HCT116 (cell line): ENCODE data around the gene FAM43B. TPM values are rescaled to one million over a fixed set of nuclear protein-coding genes. Genes with fewer than 3 reads are reported as not detected.
"Not testable (repeated sequence)": the region's sequence is repeated elsewhere in the genome, so short reads cannot be mapped to it uniquely, and the experiment has no call there.

Experiments used
- ATAC-seq: fragments of 200-7000 bp; cut with Tn5 transposase; 2 replicates; pipeline ENCODE4 v1.9.1; 2020; ENCODE audit warnings: mild to moderate bottlenecking, moderate library complexity
- BruUV-seq: library from RNA; stranded (reverse); fragments of 400-500 nt; replicated peaks from 2 replicates; lab custom pipeline; 2021; lab: Mats Ljungman, UMichigan
- CTCF ChIA-PET: fragments of 300-600 bp; sonication (Branson Sonifier 250); formaldehyde crosslinking; loops from one replicate; lab custom pipeline; 2021; ENCODE audit warnings: antibody characterized with exemption; lab: Charles Lee
- POLR2A ChIA-PET: fragments of 300-600, 350-600 bp; sonication (Branson Sonifier 250); formaldehyde crosslinking; loops from one replicate; lab custom pipeline; 2021; ENCODE audit warnings: antibody characterized with exemption; lab: Charles Lee
- RAD21 ChIA-PET, 2 experiments: fragments of 300-600 bp; sonication (Branson Sonifier 250); formaldehyde crosslinking; loops; one replicate each; lab custom pipeline; 2023; ENCODE audit warnings: low total read pairs in 2 of 2; ENCODE audit not compliant: uncharacterized antibody in 2 of 2, unreplicated experiment in 2 of 2, low non-redundant PET in 1 of 2; lab: Charles Lee
- DNase-seq: peaks from one replicate; pipeline ENCODE4 v3.0.0-alpha.2; 2010; ENCODE audit warnings: low read depth, low spot score
- H2AFZ ChIP-seq: fragments of 200-600 bp; shearing (Covaris generic), sonication (generic); 2 replicates; pipeline ENCODE4 v1.6.1; 2017; ENCODE audit warnings: low read depth, mixed run types, mixed read lengths, antibody characterized with exemption, low read length; ENCODE audit not compliant: poor library complexity, severe bottlenecking
- H3K27ac ChIP-seq: 2 replicates; pipeline ENCODE4 v1.5.1; 2012; ENCODE audit warnings: low read depth, low read length
- H3K27me3 ChIP-seq: fragments of 200-600 bp; sonication (generic); 2 replicates; pipeline ENCODE4 v1.6.1; 2016; ENCODE audit warnings: mixed run types, low read length, mixed read lengths; ENCODE audit not compliant: insufficient read depth
- H3K36me3 ChIP-seq, 2 experiments: fragments of 200-500 bp in 1 of 2; fragments of 200-600 bp in 1 of 2; sonication (Bioruptor generic) in 1 of 2; sonication (generic) in 1 of 2; 2 replicates each; pipeline versions ENCODE4 v1.5.1 to v1.6.1; 2014 to 2016; ENCODE audit warnings: low read length in 2 of 2, inconsistent platforms in 1 of 2, mixed read lengths in 1 of 2, mixed run types in 1 of 2; ENCODE audit not compliant: insufficient read depth in 2 of 2, control insufficient read depth in 1 of 2
- H3K4me1 ChIP-seq, 2 experiments: fragments of 200-600 bp in 1 of 2; sonication (generic) in 1 of 2; 2 replicates each; pipeline versions ENCODE4 v1.5.1 to v1.6.1; 2012 to 2017; ENCODE audit warnings: low read length in 2 of 2, inconsistent platforms in 1 of 2, mild to moderate bottlenecking in 1 of 2, mixed read lengths in 1 of 2, mixed run types in 1 of 2, moderate library complexity in 1 of 2; ENCODE audit not compliant: insufficient read depth in 2 of 2, control insufficient read depth in 1 of 2
- H3K4me2 ChIP-seq: fragments of 200-600 bp; sonication (generic); 2 replicates; pipeline ENCODE4 v1.6.1; 2017; ENCODE audit warnings: mixed run types, low read length, mixed read lengths
- H3K4me3 ChIP-seq, 2 experiments: fragments of 200-600 bp in 1 of 2; sonication (generic) in 1 of 2; replicated peaks in 1 of 2; 2 replicates each; pipeline ENCODE4 v1.5.1; 2011 to 2016; ENCODE audit warnings: low read length in 2 of 2, control low read depth in 1 of 2, low read depth in 1 of 2, mild to moderate bottlenecking in 1 of 2, mixed read lengths in 1 of 2, mixed run types in 1 of 2
- H3K79me2 ChIP-seq: fragments of 200-600 bp; sonication (generic); 2 replicates; pipeline ENCODE4 v1.6.1; 2017; ENCODE audit warnings: mild to moderate bottlenecking, mixed run types, low read length, moderate library complexity, mixed read lengths; ENCODE audit not compliant: insufficient read depth
- H3K9ac ChIP-seq: fragments of 200-600 bp; sonication (generic); 2 replicates; pipeline ENCODE4 v1.6.1; 2016; ENCODE audit warnings: low read length, mixed read lengths
- H3K9me2 ChIP-seq: fragments of 200-600 bp; sonication (generic), shearing (Covaris generic); 2 replicates; pipeline ENCODE4 v1.6.1; 2017; ENCODE audit warnings: mixed run types, mild to moderate bottlenecking, moderate library complexity; ENCODE audit not compliant: insufficient read depth
- H3K9me3 ChIP-seq, 2 experiments: fragments of 200-500 bp in 1 of 2; fragments of 200-600 bp in 1 of 2; sonication (Bioruptor generic) in 1 of 2; sonication (generic) in 1 of 2; 2 replicates each; pipeline ENCODE4 v1.6.1; 2014 to 2017; ENCODE audit warnings: low read length in 2 of 2, mixed read lengths in 2 of 2, inconsistent platforms in 1 of 2, low read depth in 1 of 2, mild to moderate bottlenecking in 1 of 2, mixed run types in 1 of 2, moderate library complexity in 1 of 2; ENCODE audit not compliant: control insufficient read depth in 1 of 2, insufficient read depth in 1 of 2
- H4K20me1 ChIP-seq: fragments of 200-600 bp; sonication (generic), shearing (Covaris generic); 2 replicates; pipeline ENCODE4 v1.6.1; 2017; ENCODE audit warnings: mixed run types, mild to moderate bottlenecking, moderate library complexity; ENCODE audit not compliant: insufficient read depth
- CEBPB ChIP-seq: IDR thresholded peaks from 2 replicates; pipeline ENCODE4 v1.6.1; 2012; ENCODE audit warnings: low read depth
- EGR1 ChIP-seq: IDR thresholded peaks from 2 replicates; pipeline ENCODE4 v1.6.1; 2012; ENCODE audit warnings: low read depth
- EZH2 ChIP-seq: fragments of 200-600 bp; sonication (generic); IDR thresholded peaks from 2 replicates; pipeline ENCODE4 v1.6.1; 2017; ENCODE audit warnings: antibody characterized with exemption, mixed run types
- EZH2phosphoT487 ChIP-seq: fragments of 200-600 bp; IDR thresholded peaks from 2 replicates; pipeline ENCODE4 v1.6.1; 2018; ENCODE audit warnings: antibody characterized with exemption, borderline replicate concordance
- FOSL1 ChIP-seq: IDR thresholded peaks from 2 replicates; pipeline ENCODE4 v1.6.1; 2012; ENCODE audit warnings: low read depth
- JUND ChIP-seq: IDR thresholded peaks from 2 replicates; pipeline ENCODE4 v1.6.1; 2012
- REST ChIP-seq: IDR thresholded peaks from 2 replicates; pipeline ENCODE4 v1.6.1; 2012; ENCODE audit warnings: low read depth
- SRF ChIP-seq: IDR thresholded peaks from 2 replicates; pipeline ENCODE4 v1.6.1; 2012; ENCODE audit warnings: low read depth
- YY1 ChIP-seq: IDR thresholded peaks from 2 replicates; pipeline ENCODE4 v1.6.1; 2011; ENCODE audit warnings: low read length, low read depth, moderate library complexity, mild to moderate bottlenecking; ENCODE audit not compliant: insufficient replicate concordance; ENCODE audit errors: extremely low read depth
- ZNF274 ChIP-seq: fragments of 200-500 bp; sonication (Bioruptor generic); IDR thresholded peaks from 2 replicates; pipeline ENCODE4 v1.6.1; 2014; ENCODE audit warnings: mild to moderate bottlenecking, low read depth, low read length, inconsistent platforms
- intact Hi-C: fragments of 100-400 bp; cut with micrococcal nuclease; formaldehyde crosslinking; loops from 2 replicates; pipeline ENCODE4 v1.10.0; 2022
- total RNA-seq: library from RNA; stranded (reverse); gene quantifications from one replicate; pipeline ENCODE4 v1.2.1, GENCODE V29; 2021; ENCODE audit not compliant: unreplicated experiment
- TF ChIP-seq, protein P1 (sequence below), 3 experiments: fragments of 200-600 bp in 1 of 3; sonication (generic) in 1 of 3; IDR thresholded peaks in 2 of 3; conservative IDR thresholded peaks in 1 of 3; 2 replicates each; pipeline ENCODE4 v1.5.1; 2012 to 2017; ENCODE audit warnings: low read depth in 2 of 3, low read length in 2 of 3, antibody characterized with exemption in 1 of 3, borderline replicate concordance in 1 of 3, control low read depth in 1 of 3, mild to moderate bottlenecking in 1 of 3, mixed read lengths in 1 of 3, mixed run types in 1 of 3, moderate library complexity in 1 of 3; ENCODE audit not compliant: insufficient read depth in 1 of 3

FAM43B gene
- total RNA-seq, 1 experiment from 2014 or later: not detected

DNA sequence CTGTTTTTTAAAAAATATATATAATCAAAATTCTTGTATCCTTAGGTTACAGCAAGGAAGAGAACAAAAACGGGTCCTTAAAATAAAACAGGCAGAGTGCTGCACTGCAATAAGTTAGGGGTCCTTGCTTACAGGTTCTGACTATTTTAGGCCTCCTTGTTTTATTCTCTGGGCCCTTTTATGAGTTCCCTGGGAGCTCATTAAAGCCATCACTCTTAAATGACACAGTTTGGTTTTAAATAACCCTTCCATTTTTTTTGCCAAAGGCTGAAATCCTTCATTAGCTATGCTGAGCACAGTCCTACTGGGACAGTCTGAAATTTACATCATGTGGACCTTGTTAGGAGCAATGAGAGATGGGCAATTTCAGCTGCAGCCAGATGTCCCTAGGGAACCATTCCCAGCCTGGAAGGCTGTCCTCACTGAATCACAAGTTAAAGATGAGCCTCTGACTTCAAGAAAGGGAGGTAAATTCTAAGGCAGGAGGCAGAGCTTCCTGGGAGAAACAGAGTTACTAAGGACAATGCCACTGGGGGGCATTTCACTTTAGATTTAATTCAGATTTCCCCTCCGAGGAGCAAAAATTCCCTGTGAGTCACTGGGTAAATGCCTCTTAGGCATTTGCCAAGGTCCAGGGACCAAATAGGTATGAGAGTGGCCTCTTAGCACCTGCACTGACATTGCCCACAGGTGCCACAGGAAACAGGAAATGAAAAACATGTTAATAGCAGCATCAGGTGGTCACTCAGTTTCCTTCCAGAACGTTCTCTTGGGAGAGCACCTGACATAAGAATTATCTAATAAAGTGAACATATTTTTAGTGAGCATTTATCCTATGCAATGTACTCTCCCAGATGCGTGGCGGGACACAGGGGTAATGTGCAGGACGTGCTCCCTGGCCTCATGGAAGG lies 40.6 kb upstream of the FAM43B start:
- ATAC-seq: no peak
- Histone ChIP-seq H3K27me3 (no peaks in the 10 kb centered on the region), H3K4me3 (no peak overlapping the region), H3K9ac (no peak overlapping the region), H2AFZ (no peak overlapping the region)
- TF ChIP-seq JUND: no peak
- TF ChIP-seq FOSL1: no peak
- TF ChIP-seq EZH2phosphoT487: no peak
- TF ChIP-seq REST: no peak
- no peak for TF ChIP-seq CEBPB
- TF ChIP-seq SRF: no peak
- no peak for TF ChIP-seq YY1
- no peak for TF ChIP-seq EZH2
- TF ChIP-seq ZNF274: no peak
- TF ChIP-seq EGR1: no peak
- TF ChIP-seq, protein P1, sequence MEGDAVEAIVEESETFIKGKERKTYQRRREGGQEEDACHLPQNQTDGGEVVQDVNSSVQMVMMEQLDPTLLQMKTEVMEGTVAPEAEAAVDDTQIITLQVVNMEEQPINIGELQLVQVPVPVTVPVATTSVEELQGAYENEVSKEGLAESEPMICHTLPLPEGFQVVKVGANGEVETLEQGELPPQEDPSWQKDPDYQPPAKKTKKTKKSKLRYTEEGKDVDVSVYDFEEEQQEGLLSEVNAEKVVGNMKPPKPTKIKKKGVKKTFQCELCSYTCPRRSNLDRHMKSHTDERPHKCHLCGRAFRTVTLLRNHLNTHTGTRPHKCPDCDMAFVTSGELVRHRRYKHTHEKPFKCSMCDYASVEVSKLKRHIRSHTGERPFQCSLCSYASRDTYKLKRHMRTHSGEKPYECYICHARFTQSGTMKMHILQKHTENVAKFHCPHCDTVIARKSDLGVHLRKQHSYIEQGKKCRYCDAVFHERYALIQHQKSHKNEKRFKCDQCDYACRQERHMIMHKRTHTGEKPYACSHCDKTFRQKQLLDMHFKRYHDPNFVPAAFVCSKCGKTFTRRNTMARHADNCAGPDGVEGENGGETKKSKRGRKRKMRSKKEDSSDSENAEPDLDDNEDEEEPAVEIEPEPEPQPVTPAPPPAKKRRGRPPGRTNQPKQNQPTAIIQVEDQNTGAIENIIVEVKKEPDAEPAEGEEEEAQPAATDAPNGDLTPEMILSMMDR (IDR thresholded peaks at IDR 0.05 in 2 of 3, conservative IDR thresholded peaks at IDR 0.05 in 1 of 3; ENCODE audit: borderline replicate concordance in 1 of 3, insufficient read depth in 1 of 3, low read depth in 2 of 3, low read length in 2 of 3): no peak
- TF ChIP-seq, all 23 proteins: peak for 0
- peaks cover 12% of the 10 kb centered on the region for H3K79me2 ChIP-seq
- CTCF ChIA-PET: no interaction called here
- H3K9me3 ChIP-seq: no peaks in the 10 kb centered on the region
- no peaks in the 10 kb centered on the region for H3K36me3 ChIP-seq
- no peak overlapping the region for H3K27ac ChIP-seq
- RAD21 ChIA-PET: no interaction called here
- no peak for DNase-seq
- no TSS peak for BruUV-seq
- H3K4me2 ChIP-seq: no peak overlapping the region
- no peaks in the 10 kb centered on the region for H4K20me1 ChIP-seq
- intact Hi-C loops: no loop called here
- no peaks in the 10 kb centered on the region for H3K9me2 ChIP-seq
- H3K4me1 ChIP-seq: peaks cover 7 to 11% of the 10 kb centered on the region in 2 experiments; a peak in 3 of 4 replicates
- POLR2A ChIA-PET: no interaction called here

DNA sequence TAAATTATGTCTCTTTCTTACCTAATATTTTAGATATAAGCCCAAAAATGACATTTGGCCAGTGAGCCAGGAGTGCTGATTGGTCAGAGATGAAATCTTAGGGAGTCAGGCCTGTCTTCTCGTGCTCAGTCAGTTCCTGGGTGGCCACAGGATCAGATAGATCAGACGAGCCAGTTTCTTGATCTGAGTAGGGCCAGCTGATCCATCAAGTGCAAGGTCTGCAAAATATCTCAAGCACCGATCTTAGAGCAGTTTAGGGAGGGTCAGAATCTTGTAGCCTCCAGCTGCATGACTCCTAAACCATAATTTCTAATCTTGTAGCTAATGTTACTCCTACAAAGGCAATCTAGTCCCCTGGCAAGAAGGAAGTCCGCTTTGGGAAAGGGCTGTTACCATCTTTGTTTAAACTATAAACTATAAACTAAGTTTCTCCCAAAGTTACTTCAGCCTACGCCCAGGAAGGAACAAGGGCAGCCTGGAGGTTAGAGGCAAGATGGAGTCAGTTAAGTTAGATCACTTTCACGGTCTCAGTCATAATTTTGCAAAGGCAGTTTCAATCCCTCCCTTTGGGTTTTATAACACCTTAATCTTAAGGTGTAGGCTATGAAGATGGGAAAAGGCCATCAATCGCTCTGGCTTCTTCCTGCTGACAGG lies 32.6 kb upstream of the FAM43B start:
- H3K4me2 ChIP-seq, H3K4me1 ChIP-seq, H3K27ac ChIP-seq, H4K20me1 ChIP-seq, H3K27me3 ChIP-seq, POLR2A ChIA-PET, H3K79me2 ChIP-seq, RAD21 ChIA-PET, intact Hi-C loops, H3K9ac ChIP-seq, H3K9me2 ChIP-seq, DNase-seq, ATAC-seq, H3K36me3 ChIP-seq, H3K4me3 ChIP-seq, BruUV-seq, H2AFZ ChIP-seq, H3K9me3 ChIP-seq: not testable (repeated sequence)
- CTCF ChIA-PET: interaction anchor here (1.6 kb wide), 1 partner anchor 114 kb away, joined by 5 read pairs; no protein-coding TSS in a partner anchor
